Endothelial cell of umbilical vein (primary cell): Measurements from ENCODE around the gene C2orf68. TPM values are rescaled to one million over a fixed set of nuclear protein-coding genes. Genes with fewer than 3 reads are reported as not detected.
A peak's percentile ranks its signal among the peaks of the same experiment; 100 is the strongest.

Source experiments
- BruUV-seq: library from RNA; stranded (reverse); fragments of 400-500 nt; replicated peaks from 2 replicates; lab custom pipeline; 2021; lab: Mats Ljungman, UMichigan
- CTCF ChIA-PET: fragments of 300-600, 350-600 bp; sonication (Branson Sonifier 250); formaldehyde crosslinking; loops from one replicate; lab custom pipeline; 2021; ENCODE audit warnings: antibody characterized with exemption, inconsistent platforms; lab: Charles Lee
- POLR2A ChIA-PET: fragments of 300-600, 350-600 bp; sonication (Branson Sonifier 250); formaldehyde crosslinking; loops from one replicate; lab custom pipeline; 2021; ENCODE audit warnings: antibody characterized with exemption, inconsistent platforms; lab: Charles Lee
- DNase-seq: peaks from one replicate; pipeline ENCODE4 v3.0.0-alpha.2; 2011; ENCODE audit warnings: low read depth, low spot score
- FAIRE-seq: peaks from 2 replicates; lab custom pipeline; 2011; peaks lifted over from hg19 to GRCh38; lab: Jason Lieb, UNC
- H2AFZ ChIP-seq: 2 replicates; pipeline ENCODE4 v1.6.0; 2012; ENCODE audit warnings: low read depth, low read length, control low read depth, inconsistent platforms
- H3K27ac ChIP-seq: 2 replicates; pipeline ENCODE4 v1.5.1; 2011; ENCODE audit warnings: low read depth, mild to moderate bottlenecking, control low read depth, low read length, moderate library complexity; ENCODE audit not compliant: insufficient read depth
- H3K27me3 ChIP-seq, 2 experiments: 2 replicates each; pipeline versions ENCODE4 v1.6.0 to v1.6.1; 2011; ENCODE audit warnings: low read length in 2 of 2, mixed read lengths in 1 of 2; ENCODE audit not compliant: control insufficient read depth in 2 of 2, insufficient read depth in 2 of 2
- H3K36me3 ChIP-seq, 2 experiments: 2 replicates in 1 of 2; 3 replicates in 1 of 2; pipeline ENCODE4 v1.5.1; 2011; ENCODE audit warnings: low read length in 2 of 2, mild to moderate bottlenecking in 1 of 2, moderate library complexity in 1 of 2; ENCODE audit not compliant: control insufficient read depth in 2 of 2, insufficient read depth in 2 of 2; ENCODE audit errors: extremely low read depth in 1 of 2
- H3K4me1 ChIP-seq: 3 replicates; pipeline ENCODE4 v1.5.1; 2011; ENCODE audit warnings: mild to moderate bottlenecking, low read length; ENCODE audit not compliant: control insufficient read depth, insufficient read depth; ENCODE audit errors: extremely low read depth
- H3K4me2 ChIP-seq: 2 replicates; pipeline ENCODE4 v1.6.1; 2011; ENCODE audit warnings: low read length, control low read depth, mixed read lengths; ENCODE audit not compliant: insufficient read depth
- H3K4me3 ChIP-seq, 3 experiments: fragments of 200-600 bp in 1 of 3; sonication (generic), shearing (Covaris generic) in 1 of 3; replicated peaks in 1 of 3; 2 replicates each; pipeline ENCODE4 v1.5.1; 2011 to 2016; ENCODE audit warnings: control low read depth in 3 of 3, low read length in 3 of 3, mild to moderate bottlenecking in 2 of 3, inconsistent platforms in 1 of 3, low read depth in 1 of 3, moderate library complexity in 1 of 3; ENCODE audit not compliant: insufficient read depth in 1 of 3
- H3K79me2 ChIP-seq: 2 replicates; pipeline ENCODE4 v1.6.0; 2012; ENCODE audit warnings: low read length, inconsistent platforms; ENCODE audit not compliant: control insufficient read depth, insufficient read depth
- H3K9ac ChIP-seq: replicated peaks from 2 replicates; pipeline ENCODE3; 2011; ENCODE audit warnings: low read length, control low read depth; ENCODE audit not compliant: insufficient read depth; ENCODE audit errors: extremely low read depth
- H3K9me1 ChIP-seq: replicated peaks from 3 replicates; pipeline ENCODE4 v1.6.0; 2011; ENCODE audit warnings: mild to moderate bottlenecking, low read length; ENCODE audit not compliant: control insufficient read depth, insufficient read depth; ENCODE audit errors: extremely low read depth
- H3K9me3 ChIP-seq: replicated peaks from 2 replicates; pipeline ENCODE4 v1.5.1; 2012; ENCODE audit warnings: low read length, inconsistent platforms; ENCODE audit not compliant: control insufficient read depth, insufficient read depth
- H4K20me1 ChIP-seq: replicated peaks from 2 replicates; pipeline ENCODE3; 2011; ENCODE audit warnings: mild to moderate bottlenecking, low read length; ENCODE audit not compliant: control insufficient read depth, insufficient read depth; ENCODE audit errors: extremely low read depth
- EZH2 ChIP-seq: IDR thresholded peaks from 2 replicates; pipeline ENCODE4 v1.6.1; 2012; ENCODE audit warnings: borderline replicate concordance, low read depth, mild to moderate bottlenecking, moderate library complexity, low read length, inconsistent platforms; ENCODE audit not compliant: severe bottlenecking
- FOS ChIP-seq: IDR thresholded peaks from 2 replicates; pipeline ENCODE4 v1.6.1; 2011; ENCODE audit warnings: mild to moderate bottlenecking, low read length, moderate library complexity, borderline replicate concordance; ENCODE audit not compliant: insufficient read depth
- GATA2 ChIP-seq: IDR thresholded peaks from 2 replicates; pipeline ENCODE4 v1.7.0; 2011; ENCODE audit warnings: low read depth, mild to moderate bottlenecking, moderate library complexity, mixed read lengths, low read length; ENCODE audit not compliant: insufficient read length, insufficient read depth
- JUN ChIP-seq: IDR thresholded peaks from 2 replicates; pipeline ENCODE4 v1.6.1; 2011; ENCODE audit warnings: borderline replicate concordance, low read depth; ENCODE audit not compliant: insufficient read length, insufficient read depth
- POLR2AphosphoS5 ChIP-seq: IDR thresholded peaks from 2 replicates; pipeline ENCODE4 v1.6.1; 2012; ENCODE audit warnings: low read depth, mild to moderate bottlenecking, control low read depth, low read length, moderate library complexity; ENCODE audit not compliant: insufficient read depth
- dilution Hi-C: fragments of 300-500 bp; cut with MboI; formaldehyde crosslinking; loops from one replicate; pipeline ENCODE4 v1.15.0; 2019; ENCODE audit warnings: low sequenced_read_pairs; ENCODE audit not compliant: extremely low pct_ligation_motif_present
- intact Hi-C: fragments of 100-400 bp; cut with micrococcal nuclease; formaldehyde crosslinking; loops from one replicate; pipeline ENCODE4 v1.10.0; 2022
- polyA plus RNA-seq, 4 experiments: library from polyadenylated mRNA; depleted of rRNA in 3 of 4; stranded (reverse) in 3 of 4; unstranded in 1 of 4; fragments of >200 nt; gene quantifications; 2 replicates each; pipeline versions ENCODE4 v1.2.1 to v1.2.3, GENCODE V29; 2011 to 2012; ENCODE audit warnings: missing spikeins in 1 of 4
- total RNA-seq: library from RNA; stranded (reverse); gene quantifications from 2 replicates; pipeline ENCODE4 v1.2.3, GENCODE V29; 2021
- TF ChIP-seq, protein P1 (sequence below): IDR thresholded peaks from 2 replicates; pipeline ENCODE4 v1.6.1; 2011; ENCODE audit not compliant: insufficient read depth, insufficient read length

C2orf68 gene
- total and polyA plus RNA-seq, 2 donors (not counting 3 experiments of a cell fraction or from before 2014, with no cell fraction given) = 17.4 to 27.4 TPM

DNA sequence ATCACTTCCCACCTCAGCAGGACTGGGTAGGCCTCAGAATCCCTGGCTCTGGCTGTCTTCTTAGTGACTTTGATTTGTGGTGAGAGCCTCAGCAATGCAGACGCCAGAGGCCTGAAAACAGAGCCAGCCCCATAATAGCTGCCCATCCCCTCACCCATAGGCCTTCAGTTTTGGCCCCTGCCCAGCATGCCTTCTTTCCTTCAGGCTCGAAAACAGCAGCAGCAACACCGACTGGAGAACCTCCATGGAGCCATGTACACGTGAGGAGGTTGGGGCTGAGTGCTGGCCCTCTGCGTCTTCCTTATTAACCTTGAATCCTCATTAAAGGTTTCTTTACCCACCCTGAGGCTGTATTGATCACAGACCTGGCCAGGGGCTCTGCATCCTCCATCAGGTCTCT is 14.6 kb downstream of the C2orf68 start:
- ChIA-PET CTCF (interaction anchor here (1.3 kb wide), 1 partner anchor 45 kb away, joined by 3 read pairs; no protein-coding TSS in a partner anchor), POLR2A (no interaction called here)
- peaks cover 0 to 36% of the 10 kb centered on the region in 2 experiments for H3K36me3 ChIP-seq
- H3K9ac ChIP-seq = no peak overlapping the region
- no peak overlapping the region for H3K4me3 ChIP-seq
- no peak for DNase-seq
- H4K20me1 ChIP-seq = no peaks in the 10 kb centered on the region
- TF ChIP-seq GATA2 (no peak), POLR2AphosphoS5 (no peak), EZH2 (no peak), FOS (no peak), JUN (no peak)
- TF ChIP-seq, protein P1, sequence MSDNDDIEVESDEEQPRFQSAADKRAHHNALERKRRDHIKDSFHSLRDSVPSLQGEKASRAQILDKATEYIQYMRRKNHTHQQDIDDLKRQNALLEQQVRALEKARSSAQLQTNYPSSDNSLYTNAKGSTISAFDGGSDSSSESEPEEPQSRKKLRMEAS = no peak
- no peaks in the 10 kb centered on the region for H3K9me3 ChIP-seq
- H3K4me1 ChIP-seq = peaks cover 22% of the 10 kb centered on the region
- no peak overlapping the region for H3K4me2 ChIP-seq
- no peak overlapping the region for H3K27ac ChIP-seq
- no peaks in the 10 kb centered on the region for H3K9me1 ChIP-seq
- dilution Hi-C loops = no loop called here
- peaks cover 19% of the 10 kb centered on the region for H3K79me2 ChIP-seq
- no peaks in the 10 kb centered on the region for H3K27me3 ChIP-seq
- TSS peak; percentile 30 for BruUV-seq
- intact Hi-C loops = no loop called here
- H2AFZ ChIP-seq = no peak overlapping the region
- FAIRE-seq = no peak
